HEK293 (cell line): ENCODE data around the gene ADAMTS2.

Source experiments
- CTCF ChIA-PET: fragments of 350-600 bp; formaldehyde crosslinking; extraction: SDS; loops from one replicate; lab custom pipeline; 2021; ENCODE audit warnings: antibody characterized with exemption; lab: Yijun Ruan, JAX
- POLR2A ChIA-PET: fragments of 300-600 bp; formaldehyde crosslinking; extraction: SDS; loops from one replicate; lab custom pipeline; 2020; ENCODE audit warnings: antibody characterized with exemption, inconsistent platforms; lab: Yijun Ruan, JAX
- H3K27ac ChIP-seq: fragments of 200-500 bp; sonication (Bioruptor generic); 2 replicates; pipeline ENCODE4 v1.5.1; 2014; ENCODE audit warnings: low read depth, low read length, control low read depth, inconsistent platforms; ENCODE audit errors: extremely low read depth
- H3K36me3 ChIP-seq, 2 experiments: fragments of 200-500 bp in 1 of 2; sonication (Bioruptor generic) in 1 of 2; 1 replicate in 1 of 2; 2 replicates in 1 of 2; pipeline ENCODE4 v1.5.1; 2014 to 2017; ENCODE audit warnings: inconsistent platforms in 2 of 2, low read length in 2 of 2; ENCODE audit not compliant: control insufficient read depth in 2 of 2, insufficient read depth in 1 of 2
- H3K4me1 ChIP-seq: fragments of 200-500 bp; sonication (Bioruptor generic); 2 replicates; pipeline ENCODE4 v1.5.1; 2014; ENCODE audit warnings: mild to moderate bottlenecking, low read length, inconsistent platforms; ENCODE audit not compliant: control insufficient read depth, insufficient read depth
- H3K4me3 ChIP-seq: 2 replicates; pipeline ENCODE4 v1.5.1; 2011; ENCODE audit warnings: low read depth, mild to moderate bottlenecking, control low read depth, low read length, moderate library complexity
- H3K9me3 ChIP-seq: fragments of 200-500 bp; sonication (Bioruptor generic); 2 replicates; pipeline ENCODE4 v1.5.1; 2014; ENCODE audit warnings: low read depth, low read length, inconsistent platforms; ENCODE audit not compliant: control insufficient read depth, insufficient read depth
- GLI2 ChIP-seq: fragments of 450-650 bp; formaldehyde crosslinking; IDR thresholded peaks from 2 replicates; pipeline ENCODE4; 2017; ENCODE audit warnings: missing biosample characterization, missing genetic modification characterization, low read depth, borderline replicate concordance
- HOXC10 ChIP-seq: sonication (generic); formaldehyde crosslinking; IDR thresholded peaks from 2 replicates; pipeline ENCODE4 v1.8.1; 2023; ENCODE audit warnings: mild to moderate bottlenecking, missing genetic modification reagents
- IKZF3 ChIP-seq: fragments of 450-650 bp; IDR thresholded peaks from 2 replicates; pipeline ENCODE4 v1.5.0; 2018; ENCODE audit warnings: missing biosample characterization, mild to moderate bottlenecking, missing genetic modification characterization, moderate library complexity
- TSHZ1 ChIP-seq: fragments of 450-650 bp; formaldehyde crosslinking; IDR thresholded peaks from 2 replicates; pipeline ENCODE4 v1.5.1; 2016; ENCODE audit warnings: missing biosample characterization, missing genetic modification characterization, borderline replicate concordance
- ZBTB11 ChIP-seq: fragments of 450-650 bp; formaldehyde crosslinking; conservative IDR thresholded peaks from 2 replicates; pipeline ENCODE4 v1.5.1; 2016; ENCODE audit warnings: low read depth, missing biosample characterization, missing genetic modification characterization
- ZBTB17 ChIP-seq: fragments of 450-650 bp; formaldehyde crosslinking; IDR thresholded peaks from 2 replicates; pipeline ENCODE4 v1.5.1; 2016; ENCODE audit warnings: missing biosample characterization, missing genetic modification characterization
- ZBTB49 ChIP-seq: fragments of 450-650 bp; formaldehyde crosslinking; IDR thresholded peaks from 2 replicates; pipeline ENCODE4 v1.5.1; 2016; ENCODE audit warnings: missing biosample characterization, missing genetic modification characterization, low read depth
- ZBTB6 ChIP-seq: fragments of 450-650 bp; formaldehyde crosslinking; IDR thresholded peaks from 2 replicates; pipeline ENCODE4 v1.5.1; 2017; ENCODE audit warnings: missing biosample characterization, missing genetic modification characterization
- ZFP37 ChIP-seq: fragments of 450-650 bp; formaldehyde crosslinking; IDR thresholded peaks from 2 replicates; pipeline ENCODE4 v1.5.1; 2016; ENCODE audit warnings: missing biosample characterization, missing genetic modification characterization
- ZFP41 ChIP-seq: fragments of 450-650 bp; formaldehyde crosslinking; IDR thresholded peaks from 2 replicates; pipeline ENCODE4 v1.5.1; 2016; ENCODE audit warnings: missing biosample characterization, missing genetic modification characterization, borderline replicate concordance
- ZNF138 ChIP-seq: fragments of 450-650 bp; formaldehyde crosslinking; IDR thresholded peaks from 2 replicates; pipeline ENCODE4 v1.5.1; 2016; ENCODE audit warnings: missing biosample characterization, missing genetic modification characterization, borderline replicate concordance
- ZNF16 ChIP-seq: fragments of 450-650 bp; formaldehyde crosslinking; IDR thresholded peaks from 2 replicates; pipeline ENCODE4 v1.5.1; 2016; ENCODE audit warnings: low read depth, missing biosample characterization, missing genetic modification characterization
- ZNF169 ChIP-seq: fragments of 450-650 bp; formaldehyde crosslinking; IDR thresholded peaks from 2 replicates; pipeline ENCODE4 v1.5.1; 2016; ENCODE audit warnings: missing biosample characterization, missing genetic modification characterization
- ZNF23 ChIP-seq: fragments of 450-650 bp; formaldehyde crosslinking; IDR thresholded peaks from 2 replicates; pipeline ENCODE4 v1.5.1; 2016; ENCODE audit warnings: missing biosample characterization, missing genetic modification characterization, borderline replicate concordance
- ZNF560 ChIP-seq: fragments of 450-650 bp; formaldehyde crosslinking; IDR thresholded peaks from 2 replicates; pipeline ENCODE4 v1.5.1; 2017; ENCODE audit warnings: missing biosample characterization, missing genetic modification characterization, borderline replicate concordance
- ZNF701 ChIP-seq: fragments of 450-650 bp; formaldehyde crosslinking; IDR thresholded peaks from 2 replicates; pipeline ENCODE4 v1.5.1; 2016; ENCODE audit warnings: missing biosample characterization, missing genetic modification characterization
- ZSCAN16 ChIP-seq: fragments of 450-650 bp; formaldehyde crosslinking; IDR thresholded peaks from 2 replicates; pipeline ENCODE4 v1.5.1; 2016; ENCODE audit warnings: missing biosample characterization, missing genetic modification characterization

Gene ADAMTS2

GRCh38 chr5:179168664-179169063 is 176.6 kb downstream of the ADAMTS2 start:
- POLR2A ChIA-PET, result no interaction called here
- Histone ChIP-seq H3K4me3 (no peak overlapping the region), H3K4me1 (no peaks in the 10 kb centered on the region)
- CTCF ChIA-PET, result interaction anchor here (0.7 to 3.5 kb wide), 6 partner anchors 7 to 329 kb away, joined by 3 to 27 read pairs (median 6); no protein-coding TSS in a partner anchor
- TF ChIP-seq GLI2 (tag by site-specific recombination) (no peak), ZBTB17 (tag by site-specific recombination) (no peak), ZNF23 (no peak), ZNF560 (tag by site-specific recombination) (no peak), ZNF169 (tag by site-specific recombination) (no peak), TSHZ1 (tag by site-specific recombination) (no peak), ZFP37 (tag by site-specific recombination) (no peak), ZNF16 (tag by site-specific recombination) (no peak), HOXC10 (CRISPR knock-in tag) (no peak), ZNF701 (tag by site-specific recombination) (no peak), ZSCAN16 (tag by site-specific recombination) (no peak), ZBTB11 (tag by site-specific recombination) (no peak), ZBTB49 (tag by site-specific recombination) (no peak), ZBTB6 (tag by site-specific recombination) (no peak), IKZF3 (tag by site-specific recombination) (no peak), ZNF138 (tag by site-specific recombination) (no peak), ZFP41 (tag by site-specific recombination) (no peak)
- TF ChIP-seq, all 188 proteins: peak for 0
- Histone ChIP-seq H3K36me3 (no peaks in the 10 kb centered on the region), H3K9me3 (no peaks in the 10 kb centered on the region), H3K27ac (no peak overlapping the region)
